ENCODE data around the gene RMND5B.

DNA sequence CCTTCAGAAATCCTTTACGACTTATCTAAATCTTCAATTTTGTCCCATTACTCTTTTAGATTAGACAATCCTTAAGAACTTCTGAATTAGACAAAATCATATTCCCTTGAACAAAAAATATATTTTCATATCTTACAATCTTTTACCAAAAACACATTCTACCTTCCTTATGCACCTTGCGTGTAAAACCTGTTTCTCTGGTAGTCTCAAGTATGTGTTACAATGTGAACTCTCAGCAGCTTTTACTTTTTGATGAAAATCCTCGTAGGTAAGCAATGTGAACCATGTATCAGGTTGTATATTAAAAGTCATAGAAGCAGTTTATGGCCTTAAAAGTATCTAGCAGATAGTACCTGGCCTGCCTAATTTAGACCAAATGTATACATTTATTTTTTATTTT is 43.6 kb downstream of the RMND5B start:
- TF ChIP-seq, protein P1, sequence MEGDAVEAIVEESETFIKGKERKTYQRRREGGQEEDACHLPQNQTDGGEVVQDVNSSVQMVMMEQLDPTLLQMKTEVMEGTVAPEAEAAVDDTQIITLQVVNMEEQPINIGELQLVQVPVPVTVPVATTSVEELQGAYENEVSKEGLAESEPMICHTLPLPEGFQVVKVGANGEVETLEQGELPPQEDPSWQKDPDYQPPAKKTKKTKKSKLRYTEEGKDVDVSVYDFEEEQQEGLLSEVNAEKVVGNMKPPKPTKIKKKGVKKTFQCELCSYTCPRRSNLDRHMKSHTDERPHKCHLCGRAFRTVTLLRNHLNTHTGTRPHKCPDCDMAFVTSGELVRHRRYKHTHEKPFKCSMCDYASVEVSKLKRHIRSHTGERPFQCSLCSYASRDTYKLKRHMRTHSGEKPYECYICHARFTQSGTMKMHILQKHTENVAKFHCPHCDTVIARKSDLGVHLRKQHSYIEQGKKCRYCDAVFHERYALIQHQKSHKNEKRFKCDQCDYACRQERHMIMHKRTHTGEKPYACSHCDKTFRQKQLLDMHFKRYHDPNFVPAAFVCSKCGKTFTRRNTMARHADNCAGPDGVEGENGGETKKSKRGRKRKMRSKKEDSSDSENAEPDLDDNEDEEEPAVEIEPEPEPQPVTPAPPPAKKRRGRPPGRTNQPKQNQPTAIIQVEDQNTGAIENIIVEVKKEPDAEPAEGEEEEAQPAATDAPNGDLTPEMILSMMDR (conservative IDR thresholded peaks at IDR 0.05) = no peak
- TF ChIP-seq EZH2 (IDR thresholded peaks at IDR 0.05; ENCODE audit: low read depth) = no peak

Data from PC-9 (cell line).